GM19238 (cell line): ENCODE measurements around the gene ADAM8.

Experiments used
- DNase-seq: peaks from one replicate; pipeline ENCODE4 v3.0.0; 2011; ENCODE audit warnings: low spot score; ENCODE audit not compliant: insufficient read length

The ADAM8 gene

DNA sequence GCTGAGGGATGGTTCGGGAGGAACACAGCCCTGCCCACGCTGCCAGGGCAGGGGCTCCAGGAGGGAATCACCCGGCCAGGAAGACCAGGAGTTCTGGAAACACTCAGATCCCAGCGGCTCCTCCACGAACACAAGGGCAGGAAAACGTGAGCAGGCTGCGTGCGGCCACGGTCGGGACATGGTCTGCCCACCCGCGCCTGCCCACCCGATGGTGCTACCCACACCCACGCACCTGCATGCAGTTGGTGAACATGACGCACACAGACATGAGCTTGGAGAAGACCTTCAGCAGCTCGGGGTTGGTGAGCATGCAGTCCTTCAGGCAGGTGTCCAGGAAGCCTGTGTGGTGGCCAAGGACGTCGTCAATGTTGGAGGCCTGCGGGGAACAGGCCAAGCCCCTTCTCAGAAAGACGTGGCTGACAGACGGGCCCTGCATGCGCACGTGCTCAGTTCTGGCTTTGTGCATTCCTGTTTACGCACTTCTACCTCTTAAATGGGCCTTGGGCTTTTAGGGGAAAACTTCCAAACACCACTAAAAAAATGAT, 6.2 kb upstream of the ADAM8 start:
- no peak for DNase-seq

DNA sequence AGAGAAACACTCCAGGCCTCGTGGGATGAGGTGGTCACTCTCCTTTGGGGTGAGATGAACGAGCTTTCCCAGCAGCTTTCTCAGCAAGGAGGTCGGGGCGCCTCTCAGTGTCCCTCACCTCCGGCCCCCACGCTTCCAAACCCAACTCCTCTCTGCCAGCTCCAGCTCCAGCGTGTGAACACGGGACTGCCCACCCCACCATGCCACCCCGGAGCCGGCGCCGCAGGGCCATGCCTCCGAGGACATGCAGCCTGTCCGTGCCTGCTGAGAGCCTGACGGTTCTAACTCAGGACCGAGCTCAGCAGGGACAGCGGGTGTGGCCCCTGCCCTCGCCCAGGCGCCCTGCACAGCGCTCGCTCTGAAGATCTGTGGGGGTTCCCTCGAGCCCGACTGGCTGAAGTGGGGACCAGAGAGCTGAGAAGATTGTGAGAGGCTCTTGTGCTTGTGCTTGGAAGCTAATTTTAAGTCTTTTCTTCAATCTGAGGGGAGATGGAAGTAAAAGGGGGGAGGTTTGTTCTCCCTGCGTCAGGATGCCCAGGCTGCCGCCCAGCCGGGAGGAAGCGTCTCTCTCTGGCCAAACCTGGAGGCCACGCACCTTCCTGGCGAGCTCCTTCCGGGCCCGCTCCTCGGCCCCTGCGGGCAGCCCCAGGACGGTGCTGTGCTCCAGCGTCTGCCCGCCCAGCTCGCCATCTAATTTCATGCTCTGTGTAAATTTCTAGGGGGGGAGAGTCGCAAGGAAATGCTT, 5.1 kb upstream of the ADAM8 start:
- no peak for DNase-seq

DNA sequence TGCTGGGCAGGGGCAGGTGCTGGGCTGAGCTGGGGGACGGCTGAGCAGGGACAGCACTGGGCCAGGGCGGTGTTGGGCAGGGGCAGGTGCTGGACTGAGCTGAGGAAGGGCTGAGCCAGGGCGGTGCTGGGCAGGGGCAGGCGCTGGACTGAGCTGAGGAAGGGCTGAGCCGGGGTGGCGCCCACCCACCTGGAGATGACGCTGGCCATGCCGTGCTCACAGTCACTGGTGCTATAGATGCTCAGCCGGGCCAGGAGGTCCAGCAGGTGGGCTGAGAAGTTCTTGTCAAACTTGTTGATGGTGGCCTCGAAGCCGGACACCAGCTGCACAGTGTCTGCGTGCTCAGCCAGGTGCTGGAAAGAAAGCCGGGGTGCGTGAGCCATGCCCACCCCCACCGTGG, 4.4 kb upstream of the ADAM8 start:
- DNase-seq = no peak

DNA sequence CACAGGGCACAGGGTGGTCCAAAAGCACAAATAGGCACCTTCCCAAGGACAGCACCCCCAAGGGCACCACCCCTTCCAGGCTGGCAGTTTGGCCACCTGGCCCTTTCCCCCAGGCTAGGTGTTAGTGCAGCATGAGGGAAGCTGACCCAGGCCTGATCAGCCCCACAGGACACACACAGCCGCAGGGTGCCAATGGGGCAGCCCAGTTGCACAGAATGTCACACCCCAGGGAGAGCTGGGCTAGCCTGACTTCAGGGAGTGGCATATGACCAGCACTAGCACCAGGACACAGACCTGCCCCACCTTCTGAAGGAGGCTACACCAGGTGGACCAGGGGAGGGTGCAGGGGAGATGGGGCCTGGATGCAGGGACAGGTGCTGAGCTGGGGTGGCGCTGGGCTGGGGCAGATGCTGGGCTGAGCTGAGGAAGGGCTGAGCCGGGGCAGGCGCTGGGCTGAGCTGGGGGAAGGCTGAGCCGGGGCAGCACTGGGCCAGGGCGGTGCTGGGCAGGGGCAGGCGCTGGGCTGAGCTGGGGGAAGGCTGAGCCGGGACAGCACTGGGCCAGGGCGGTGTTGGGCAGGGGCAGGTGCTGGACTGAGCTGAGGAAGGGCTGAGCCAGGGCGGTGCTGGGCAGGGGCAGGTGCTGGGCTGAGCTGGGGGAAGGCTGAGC, 3.9 kb upstream of the ADAM8 start:
- DNase-seq = no peak

DNA sequence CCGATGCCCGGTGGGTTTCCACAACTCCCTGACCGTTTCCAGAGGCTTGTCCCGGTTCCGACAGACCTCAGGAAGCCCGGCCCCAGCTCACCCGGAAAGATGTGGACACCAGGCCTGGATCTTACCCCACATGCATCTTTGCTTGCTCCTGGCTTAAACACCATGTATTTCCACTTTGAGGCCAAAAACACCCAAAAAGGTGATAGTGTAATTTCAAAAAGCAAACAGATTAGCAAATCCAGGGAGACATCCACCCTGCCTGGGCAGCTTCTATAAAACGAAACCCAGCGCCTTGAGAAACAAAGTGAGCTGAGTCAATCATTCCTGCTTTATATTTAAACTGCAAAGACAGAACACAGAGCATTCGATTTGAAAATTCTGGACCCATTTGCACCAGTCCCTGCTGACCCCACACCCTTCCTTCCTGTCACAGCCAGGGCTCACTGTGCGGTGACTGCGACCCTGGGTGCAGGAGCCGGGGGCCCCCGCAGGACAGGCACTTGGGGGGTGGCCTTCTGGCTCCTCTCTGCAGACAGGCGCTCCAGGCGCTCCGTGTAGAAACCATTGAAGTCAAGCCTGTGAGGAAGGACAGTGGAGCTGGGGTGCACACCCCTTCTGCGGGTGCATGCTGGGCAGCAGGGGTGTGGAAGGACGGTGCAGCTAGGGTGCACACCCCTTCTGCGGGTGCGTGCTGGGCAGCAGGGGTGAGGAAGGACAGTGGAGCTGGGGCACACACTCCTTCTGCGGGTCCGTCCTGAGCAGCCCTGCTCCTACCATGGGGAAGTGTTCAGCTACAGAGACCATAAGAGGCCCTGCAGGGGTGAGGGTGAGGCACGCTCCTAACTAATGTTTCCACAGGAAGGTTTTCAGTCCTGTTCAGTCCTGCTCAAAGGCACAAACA, 2.9 kb upstream of the ADAM8 start:
- DNase-seq = no peak

DNA sequence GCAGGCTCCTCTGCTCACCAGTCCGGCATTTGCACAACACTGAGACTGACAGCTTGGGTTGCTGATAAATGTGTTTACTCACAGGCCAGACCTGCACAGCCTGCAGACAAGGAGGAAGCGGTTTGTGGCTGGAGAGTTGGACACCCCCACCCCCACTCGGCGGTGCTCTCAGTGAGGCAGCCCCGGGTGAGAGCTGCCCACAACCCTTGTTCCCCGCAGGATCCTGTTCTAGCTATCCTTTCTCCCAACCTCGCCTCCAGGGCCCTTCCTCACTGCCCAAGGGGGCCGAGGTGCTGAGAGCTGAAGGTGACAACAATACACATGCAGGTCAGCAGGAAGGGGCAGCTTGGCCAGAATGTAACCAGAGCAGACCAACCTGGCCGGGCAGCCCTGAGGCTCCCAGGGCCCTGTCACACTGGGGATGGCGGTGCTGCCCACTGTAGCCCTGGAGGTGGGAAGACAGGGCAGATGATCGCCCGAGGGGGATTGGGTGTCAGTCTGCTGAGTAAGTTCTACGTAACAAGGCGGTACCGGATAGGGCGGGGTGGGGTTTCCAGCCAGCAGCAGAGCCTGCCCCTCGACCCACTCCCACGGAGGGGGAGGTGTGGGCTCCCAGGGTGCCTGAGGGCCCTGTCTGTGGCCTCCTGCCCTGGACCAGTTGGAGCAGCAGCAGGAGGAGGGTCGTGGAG, 2.1 kb upstream of the ADAM8 start:
- peak; percentile 87 for DNase-seq

DNA sequence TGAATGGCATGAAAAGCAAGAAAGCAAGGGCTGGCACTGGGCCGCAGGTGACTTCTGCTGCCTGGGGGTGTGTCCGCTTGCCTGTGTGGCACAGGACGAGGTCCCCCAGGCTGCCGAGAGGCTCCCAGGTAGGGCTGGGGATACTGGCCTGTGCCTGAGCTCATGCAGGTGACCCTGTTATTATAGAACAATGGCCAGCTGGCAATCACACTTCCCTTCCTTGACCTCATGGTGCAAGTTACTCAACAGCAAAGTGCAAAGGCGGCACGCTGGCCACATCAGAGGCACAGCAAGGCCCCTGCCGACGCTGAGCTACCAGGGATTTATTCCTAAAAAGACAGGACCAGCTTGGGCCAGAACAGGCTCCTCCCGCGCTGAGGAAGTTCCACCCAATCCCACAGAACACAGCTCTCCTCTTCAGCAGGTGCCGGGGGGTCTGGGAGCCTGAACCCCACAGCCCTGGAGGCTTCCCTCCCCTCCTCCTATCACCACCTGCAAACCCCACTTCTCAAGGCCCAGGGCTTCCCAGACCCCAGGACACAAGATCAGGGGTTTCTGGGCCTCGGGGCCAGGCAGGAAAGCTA, 1.4 kb upstream of the ADAM8 start:
- no peak for DNase-seq

DNA sequence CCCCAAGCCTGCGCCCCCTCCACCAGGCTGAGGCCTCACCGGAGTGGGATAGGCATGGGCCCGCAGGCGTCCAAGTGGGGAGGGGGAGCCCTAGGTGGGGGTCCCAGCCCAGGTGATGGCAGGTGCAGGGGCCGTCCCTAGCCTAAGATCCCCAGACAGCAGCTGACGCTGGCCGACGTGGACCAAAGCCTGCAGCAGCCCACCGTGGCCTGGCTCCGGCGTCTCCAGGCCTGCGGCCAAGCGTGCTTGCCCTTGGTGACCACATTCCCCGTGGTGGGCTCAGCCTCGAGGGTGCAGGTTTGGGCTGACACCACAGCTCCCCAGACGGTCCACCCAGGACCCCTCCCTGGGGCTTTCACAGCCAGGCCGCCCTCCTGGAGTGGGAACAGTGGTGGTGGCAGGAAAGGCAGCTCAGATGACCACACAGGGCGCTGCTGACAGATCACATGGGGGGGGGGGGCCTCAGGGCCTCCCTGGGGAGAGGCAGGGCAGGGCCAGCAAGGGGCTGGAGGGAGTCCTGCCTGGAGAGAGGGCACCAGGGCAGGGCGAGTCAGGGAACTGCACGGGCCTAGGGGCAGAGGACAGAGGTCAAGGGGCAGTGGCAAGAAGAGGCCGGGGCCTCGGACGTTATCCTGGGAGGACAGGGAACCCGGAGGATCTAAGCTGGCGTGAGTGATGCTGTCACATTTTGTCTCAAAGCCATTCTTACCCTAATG, 767 bp upstream of the ADAM8 start:
- no peak for DNase-seq

DNA sequence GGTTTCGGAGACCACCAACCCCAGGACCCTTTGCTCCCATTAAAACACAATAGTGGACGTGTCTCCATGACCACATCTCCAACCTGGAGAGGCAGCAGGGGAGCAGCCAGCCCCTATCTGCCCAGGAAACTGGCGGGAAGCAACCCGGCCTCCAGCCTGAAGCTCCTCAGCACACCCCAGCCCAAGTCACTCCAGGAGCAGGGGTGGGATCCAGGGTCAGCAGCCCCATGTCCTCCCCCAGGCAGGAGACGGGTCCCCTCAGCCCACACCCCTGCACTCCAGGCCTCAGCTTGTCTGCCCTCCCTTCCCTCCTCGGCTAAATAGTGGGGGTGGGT, 601 bp downstream of the ADAM8 start:
- peak; percentile 47 for DNase-seq

DNA sequence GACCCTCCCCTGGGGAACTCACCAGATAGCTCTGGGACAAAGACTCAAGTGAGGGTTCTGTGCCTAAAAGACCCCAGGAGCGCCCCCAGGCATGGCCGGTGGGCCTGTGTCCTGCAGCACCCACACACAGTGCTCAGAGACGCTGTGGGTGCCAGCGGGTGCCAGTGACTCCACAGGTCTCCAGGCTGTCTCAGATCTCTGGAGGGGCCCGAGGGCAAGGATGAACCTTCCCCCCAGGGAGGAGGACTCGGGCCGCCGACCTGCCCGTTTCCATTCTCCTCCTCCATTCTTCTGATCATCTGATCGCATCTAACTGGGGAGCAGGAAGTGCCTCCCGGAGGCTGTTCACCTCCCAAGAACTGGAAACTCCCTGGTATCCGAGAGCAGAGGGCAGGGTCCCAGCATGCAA, 980 bp downstream of the ADAM8 start:
- DNase-seq = peak; percentile 79

DNA sequence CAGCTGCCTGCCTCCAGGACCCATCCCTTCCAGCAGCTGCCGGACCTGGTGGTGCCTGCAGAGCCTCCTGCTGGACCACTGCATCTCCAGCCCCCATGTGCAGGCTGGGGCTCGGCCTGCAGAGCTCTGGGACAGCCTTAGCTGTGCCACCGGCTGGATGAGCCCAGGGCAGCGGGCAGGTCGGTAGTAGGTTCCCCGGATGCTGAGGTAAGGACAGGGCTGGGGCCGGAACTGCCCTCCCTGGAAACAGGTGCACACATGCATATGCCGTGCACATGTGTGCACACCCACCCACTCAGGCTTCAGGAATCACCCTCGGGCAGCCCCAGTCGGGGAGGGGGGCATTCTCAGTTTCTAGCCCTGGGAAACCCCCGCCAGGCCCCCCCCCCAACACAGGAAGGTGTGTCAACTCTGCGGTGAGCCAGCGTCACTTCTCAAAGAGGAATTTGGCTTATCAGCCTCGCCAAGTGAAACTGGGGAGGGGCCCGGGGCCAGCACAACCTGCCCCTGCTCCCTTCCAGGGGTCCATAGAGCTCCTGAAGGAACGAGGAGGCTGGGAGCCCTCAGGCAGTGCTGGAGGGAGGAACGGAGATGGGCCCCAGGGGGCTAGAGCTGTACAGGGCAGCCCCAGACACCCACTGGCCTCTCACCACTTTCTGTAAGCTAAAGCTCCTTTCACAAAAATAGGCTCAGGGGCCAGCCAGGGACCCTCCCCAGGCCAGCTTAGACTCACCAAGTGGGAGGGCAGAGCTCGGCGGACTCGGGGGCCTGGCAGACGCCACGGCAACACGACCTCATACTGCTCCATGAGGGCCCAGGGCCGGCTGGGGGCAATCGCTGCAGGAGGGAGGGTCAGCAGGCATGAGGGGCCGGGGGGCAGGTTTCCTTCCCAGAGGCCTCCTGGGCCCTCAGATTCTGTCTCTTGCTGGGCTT, 1.7 kb downstream of the ADAM8 start:
- peak; percentile 92 for DNase-seq

DNA sequence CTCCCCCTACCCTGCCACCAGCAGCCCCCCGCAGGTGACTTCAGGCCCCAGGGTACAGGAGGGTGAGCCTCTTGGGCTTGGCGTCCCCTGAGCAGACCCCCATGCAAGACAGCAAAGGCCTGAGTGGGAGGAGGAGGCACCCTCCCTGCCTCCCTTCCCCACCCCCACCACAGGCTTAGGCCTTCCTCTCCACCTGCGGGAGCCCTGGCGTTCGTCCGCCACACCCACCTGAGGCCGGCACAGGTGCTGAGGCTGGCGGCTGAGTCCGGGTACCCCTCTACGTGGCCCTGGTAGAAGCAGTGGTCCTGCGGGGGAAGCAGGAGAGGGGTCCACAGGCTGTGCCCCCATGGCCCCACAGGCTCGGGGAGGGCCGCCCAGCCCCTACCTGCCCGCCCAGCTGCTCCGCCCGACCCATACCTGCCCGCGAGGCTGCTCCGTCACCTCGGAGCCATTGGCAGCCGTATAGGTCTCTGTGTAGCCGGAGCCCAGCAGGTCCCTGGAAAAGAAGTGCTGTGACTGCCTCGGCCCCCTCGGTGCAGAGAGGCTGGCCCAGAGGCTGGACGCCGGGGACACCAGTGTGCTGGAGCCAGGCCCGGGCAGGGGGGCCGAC, 3.0 kb downstream of the ADAM8 start:
- DNase-seq = no peak

DNA sequence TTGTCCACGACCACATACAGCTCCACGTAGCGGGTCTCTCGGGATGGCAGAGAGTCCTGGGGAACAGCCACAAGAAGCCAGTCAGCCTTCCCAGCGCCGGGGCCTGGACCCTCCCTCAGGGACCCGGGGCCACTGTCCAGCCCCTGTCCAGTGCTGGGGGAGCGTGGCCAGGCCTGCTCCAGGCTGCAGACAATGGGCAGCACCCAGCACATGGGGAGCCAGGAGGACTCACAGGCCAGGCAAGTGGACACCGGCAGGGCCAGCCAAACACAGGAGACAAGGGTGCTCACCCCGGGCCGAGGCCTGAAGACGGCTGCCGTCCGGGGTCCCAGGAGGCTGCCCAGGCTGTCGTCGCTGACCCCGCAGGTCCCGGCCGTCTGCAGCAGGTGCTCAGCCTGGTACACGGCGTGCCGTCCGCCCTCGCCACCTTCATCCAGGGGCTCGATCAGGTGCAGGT, 3.7 kb downstream of the ADAM8 start:
- no peak for DNase-seq

DNA sequence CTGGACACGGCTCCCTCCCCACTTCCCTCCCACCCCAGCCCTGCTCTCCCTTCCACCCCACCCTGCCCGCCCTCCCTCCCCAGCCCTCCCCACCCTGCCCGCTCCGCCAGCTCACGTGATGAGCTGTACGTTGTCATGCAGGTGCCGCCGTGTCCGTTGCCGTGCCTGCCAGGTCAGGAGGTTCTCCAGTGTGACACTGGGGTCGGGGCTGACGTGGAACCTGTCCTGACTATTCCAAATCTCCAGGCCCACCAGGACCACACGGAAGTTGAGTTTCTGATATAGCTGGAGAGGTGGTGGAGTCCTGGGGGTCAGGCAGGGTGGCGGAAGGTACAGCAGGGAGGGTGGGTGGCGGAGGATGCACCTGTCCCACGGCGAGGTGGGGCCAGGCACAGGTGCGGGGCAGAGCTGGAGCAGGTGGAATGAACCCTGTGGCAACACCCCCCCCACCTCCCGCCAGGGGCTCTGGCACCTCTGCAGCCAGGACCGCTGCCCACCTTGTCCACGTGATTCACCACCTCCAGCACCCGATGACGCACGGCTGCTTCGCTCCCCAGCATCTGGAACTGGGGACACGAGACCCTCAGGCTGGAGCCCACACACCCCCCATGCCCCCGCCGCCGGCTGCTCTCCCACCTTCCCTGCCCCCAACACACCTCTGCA, 4.2 kb downstream of the ADAM8 start:
- DNase-seq = no peak

DNA sequence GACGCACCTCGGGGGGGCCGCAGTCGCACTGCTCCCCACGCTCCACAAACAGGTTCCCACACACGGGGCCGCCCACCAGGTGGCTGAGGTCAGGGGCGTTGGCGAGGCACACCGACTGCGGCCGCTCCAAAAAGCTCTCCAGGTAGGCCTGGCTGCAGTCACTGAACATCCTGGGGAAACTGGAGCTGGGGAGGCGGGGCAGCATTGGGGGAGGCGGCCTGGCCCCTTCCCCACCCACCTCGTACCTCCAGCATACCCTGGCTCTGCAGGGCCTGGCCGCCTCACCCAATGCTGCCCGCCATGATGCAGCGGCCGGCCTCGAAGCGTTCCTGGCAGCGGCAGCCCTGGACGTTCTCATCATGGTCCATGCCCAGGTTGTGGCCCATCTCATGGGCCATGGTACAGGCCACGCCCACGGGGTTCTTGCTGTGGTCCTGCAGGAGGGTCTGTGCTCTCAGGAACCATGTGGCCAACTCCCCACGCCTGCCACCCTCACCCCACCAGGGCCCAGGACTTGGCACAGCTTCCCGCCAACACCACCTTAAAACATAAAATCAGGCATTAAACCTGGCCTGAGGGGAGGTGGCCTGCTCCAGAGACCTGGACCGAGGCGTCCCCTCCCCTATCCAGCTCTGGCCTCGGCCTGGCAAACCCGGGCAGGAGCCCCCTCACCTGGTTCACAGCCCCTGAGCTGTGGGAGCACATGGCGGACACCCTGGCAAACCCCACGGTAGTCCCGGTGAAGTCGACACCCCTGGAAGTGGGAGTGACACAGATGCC, 5.0 kb downstream of the ADAM8 start:
- DNase-seq = no peak

DNA sequence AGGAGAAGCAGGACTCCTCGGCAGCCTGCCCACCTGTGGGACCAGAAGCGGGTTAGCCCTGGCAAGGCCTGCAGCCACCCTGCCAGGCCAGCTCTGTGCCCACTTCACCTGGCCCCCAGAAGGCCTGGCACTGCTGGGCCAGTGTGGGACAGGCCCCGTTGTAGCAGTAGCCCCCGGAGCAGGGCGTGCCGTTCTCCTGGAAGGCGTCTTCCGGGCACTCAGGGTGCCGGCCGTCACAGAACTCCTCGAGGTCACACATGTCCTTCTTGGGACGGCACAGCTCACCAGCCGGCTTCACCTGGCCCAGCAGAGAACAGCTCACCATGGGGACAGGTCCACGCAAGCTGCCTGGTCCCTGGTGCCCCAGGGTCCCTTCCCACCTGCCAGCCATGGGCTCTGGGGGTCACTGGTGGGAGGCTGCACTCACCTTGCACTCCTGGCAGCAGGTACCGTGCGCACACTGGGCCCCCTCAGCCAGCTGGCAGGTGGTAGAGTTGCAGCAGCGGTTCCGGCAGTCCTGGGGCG, 5.8 kb downstream of the ADAM8 start:
- DNase-seq = no peak

DNA sequence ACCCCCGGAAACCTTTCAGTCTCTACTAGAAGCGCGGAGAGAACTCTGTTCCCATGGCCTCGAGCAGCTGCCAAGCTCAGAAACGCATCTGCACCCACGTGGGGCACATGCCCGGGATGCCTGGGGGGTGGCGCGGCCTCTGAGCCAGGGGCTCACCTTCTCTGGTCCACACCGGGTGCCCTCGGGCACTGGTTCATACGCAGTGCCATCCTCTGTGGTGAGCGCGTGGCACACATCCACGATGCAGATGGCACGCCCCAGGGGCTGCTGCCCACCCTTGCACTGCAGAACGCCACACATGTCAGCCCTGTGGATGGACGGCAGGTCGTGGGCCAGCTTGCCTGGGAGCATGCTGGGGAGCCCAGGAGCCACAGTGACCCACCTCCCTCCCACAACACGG, 6.5 kb downstream of the ADAM8 start:
- DNase-seq = no peak
